ENCODE data around the gene ANXA1.

DNA sequence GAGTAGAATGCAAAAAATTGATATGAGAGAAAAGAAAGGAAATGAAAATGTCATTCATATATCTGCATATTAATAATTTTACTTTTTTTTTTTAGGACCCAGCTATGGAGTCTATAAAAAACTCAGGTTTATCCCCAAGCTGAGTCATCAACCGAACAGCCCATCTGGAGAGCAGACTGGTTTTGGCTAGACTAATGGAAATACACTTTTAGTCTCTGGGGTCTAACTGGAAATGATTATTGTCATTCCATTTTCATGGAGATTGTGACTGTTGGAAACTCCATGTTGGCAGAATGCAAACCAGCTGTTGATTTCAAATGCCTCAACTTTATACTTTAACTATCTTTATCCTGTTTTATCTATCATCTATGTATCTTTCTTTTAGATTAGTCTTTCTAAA lies 28.7 kb downstream of the ANXA1 start:
- TF ChIP-seq EP300 (IDR thresholded peaks at IDR 0.05): no peak
- TF ChIP-seq, protein P1, sequence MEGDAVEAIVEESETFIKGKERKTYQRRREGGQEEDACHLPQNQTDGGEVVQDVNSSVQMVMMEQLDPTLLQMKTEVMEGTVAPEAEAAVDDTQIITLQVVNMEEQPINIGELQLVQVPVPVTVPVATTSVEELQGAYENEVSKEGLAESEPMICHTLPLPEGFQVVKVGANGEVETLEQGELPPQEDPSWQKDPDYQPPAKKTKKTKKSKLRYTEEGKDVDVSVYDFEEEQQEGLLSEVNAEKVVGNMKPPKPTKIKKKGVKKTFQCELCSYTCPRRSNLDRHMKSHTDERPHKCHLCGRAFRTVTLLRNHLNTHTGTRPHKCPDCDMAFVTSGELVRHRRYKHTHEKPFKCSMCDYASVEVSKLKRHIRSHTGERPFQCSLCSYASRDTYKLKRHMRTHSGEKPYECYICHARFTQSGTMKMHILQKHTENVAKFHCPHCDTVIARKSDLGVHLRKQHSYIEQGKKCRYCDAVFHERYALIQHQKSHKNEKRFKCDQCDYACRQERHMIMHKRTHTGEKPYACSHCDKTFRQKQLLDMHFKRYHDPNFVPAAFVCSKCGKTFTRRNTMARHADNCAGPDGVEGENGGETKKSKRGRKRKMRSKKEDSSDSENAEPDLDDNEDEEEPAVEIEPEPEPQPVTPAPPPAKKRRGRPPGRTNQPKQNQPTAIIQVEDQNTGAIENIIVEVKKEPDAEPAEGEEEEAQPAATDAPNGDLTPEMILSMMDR (IDR thresholded peaks at IDR 0.05): no peak

Data from stomach (tissue), 4 donors.